Choroid plexus epithelial cell (primary cell): ENCODE data around the gene AHSG.

ENCODE experiments used
- DNase-seq: peaks from one replicate; pipeline ENCODE4 v3.0.0-alpha.2; 2010; ENCODE audit warnings: low read depth
- H3K4me3 ChIP-seq: 2 replicates; pipeline ENCODE4 v1.5.1; 2011; ENCODE audit warnings: low read depth, mild to moderate bottlenecking, control low read depth, low read length, moderate library complexity
- TF ChIP-seq, protein P1 (sequence below): conservative IDR thresholded peaks from 2 replicates; pipeline ENCODE4 v1.5.1; 2011; ENCODE audit warnings: low read depth, mild to moderate bottlenecking, control low read depth, inconsistent platforms, low read length, moderate library complexity

AHSG gene

DNA sequence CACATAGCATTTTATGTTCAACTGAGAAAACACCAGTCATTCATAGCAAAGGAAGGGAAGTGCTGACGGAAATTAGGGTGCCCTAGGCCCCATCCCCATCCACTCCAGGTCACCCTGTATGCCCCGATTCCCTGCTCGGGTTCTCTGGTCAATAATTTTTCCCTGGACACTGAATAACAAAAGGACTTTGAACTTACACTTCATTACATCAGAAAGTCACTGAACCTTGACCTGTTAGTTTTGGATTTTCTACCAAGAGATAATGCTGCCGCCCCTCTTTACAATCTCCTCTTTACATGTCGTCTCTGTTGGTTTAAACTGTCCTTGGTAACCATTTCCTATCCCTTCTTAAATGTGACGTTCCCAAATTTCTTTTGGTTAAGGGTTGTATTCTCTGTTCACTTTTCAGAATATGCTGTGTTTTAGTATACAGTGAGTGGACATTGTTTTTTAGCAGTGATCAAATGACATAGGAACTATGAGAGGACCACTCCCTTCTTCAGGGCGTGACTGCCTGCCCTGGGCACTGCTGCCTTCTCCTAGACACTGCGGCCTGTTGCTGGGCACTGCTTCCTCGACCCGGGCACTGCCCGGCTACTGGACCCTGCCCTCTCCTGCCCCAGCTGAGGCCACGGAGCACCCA is 13.6 kb upstream of the AHSG start:
- no peak overlapping the region for H3K4me3 ChIP-seq
- DNase-seq, result no peak
- TF ChIP-seq, protein P1, sequence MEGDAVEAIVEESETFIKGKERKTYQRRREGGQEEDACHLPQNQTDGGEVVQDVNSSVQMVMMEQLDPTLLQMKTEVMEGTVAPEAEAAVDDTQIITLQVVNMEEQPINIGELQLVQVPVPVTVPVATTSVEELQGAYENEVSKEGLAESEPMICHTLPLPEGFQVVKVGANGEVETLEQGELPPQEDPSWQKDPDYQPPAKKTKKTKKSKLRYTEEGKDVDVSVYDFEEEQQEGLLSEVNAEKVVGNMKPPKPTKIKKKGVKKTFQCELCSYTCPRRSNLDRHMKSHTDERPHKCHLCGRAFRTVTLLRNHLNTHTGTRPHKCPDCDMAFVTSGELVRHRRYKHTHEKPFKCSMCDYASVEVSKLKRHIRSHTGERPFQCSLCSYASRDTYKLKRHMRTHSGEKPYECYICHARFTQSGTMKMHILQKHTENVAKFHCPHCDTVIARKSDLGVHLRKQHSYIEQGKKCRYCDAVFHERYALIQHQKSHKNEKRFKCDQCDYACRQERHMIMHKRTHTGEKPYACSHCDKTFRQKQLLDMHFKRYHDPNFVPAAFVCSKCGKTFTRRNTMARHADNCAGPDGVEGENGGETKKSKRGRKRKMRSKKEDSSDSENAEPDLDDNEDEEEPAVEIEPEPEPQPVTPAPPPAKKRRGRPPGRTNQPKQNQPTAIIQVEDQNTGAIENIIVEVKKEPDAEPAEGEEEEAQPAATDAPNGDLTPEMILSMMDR, result no peak

DNA sequence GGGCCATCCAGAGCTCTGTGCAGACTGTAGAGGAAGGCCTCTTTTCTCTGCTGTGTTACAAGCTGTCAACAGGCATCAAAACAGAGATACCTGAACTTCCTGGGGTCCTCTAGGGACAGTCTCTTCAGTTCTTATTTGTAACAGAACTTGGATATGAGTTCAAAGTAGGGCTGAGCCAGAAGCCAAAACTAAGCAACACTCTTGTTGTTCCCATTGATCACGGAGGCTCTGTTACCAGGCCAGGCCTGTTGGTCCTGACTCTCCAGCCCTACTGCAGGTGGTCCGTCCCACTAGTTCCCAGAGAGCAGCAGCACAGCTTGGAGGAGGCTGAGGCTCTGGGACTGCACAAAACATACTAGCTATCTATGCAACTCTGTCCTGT is 13.1 kb upstream of the AHSG start:
- DNase-seq, result no peak
- TF ChIP-seq, protein P1, result no peak
- H3K4me3 ChIP-seq, result no peak overlapping the region

DNA sequence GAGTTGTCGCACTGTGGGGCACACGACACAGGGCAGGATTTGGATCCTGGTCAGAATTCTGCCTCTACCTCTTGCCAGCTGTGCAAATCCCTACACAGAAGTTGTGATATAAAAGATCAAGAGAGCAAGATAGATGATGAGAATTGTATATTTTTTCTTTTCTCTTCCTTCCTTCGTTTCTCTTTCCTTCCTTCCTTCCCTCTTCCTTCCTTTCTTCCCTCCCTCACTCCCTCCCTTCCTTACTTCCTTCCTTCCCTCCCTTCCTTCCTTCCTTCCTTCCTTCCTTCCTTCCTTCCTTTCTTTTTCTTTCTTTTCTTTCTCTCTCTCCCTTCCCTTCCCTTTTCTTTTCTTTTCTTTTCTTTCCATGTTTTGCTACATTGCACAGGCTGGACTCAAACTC is 12.0 kb upstream of the AHSG start:
- DNase-seq, result no peak
- H3K4me3 ChIP-seq, result no peak overlapping the region
- TF ChIP-seq, protein P1, result no peak

DNA sequence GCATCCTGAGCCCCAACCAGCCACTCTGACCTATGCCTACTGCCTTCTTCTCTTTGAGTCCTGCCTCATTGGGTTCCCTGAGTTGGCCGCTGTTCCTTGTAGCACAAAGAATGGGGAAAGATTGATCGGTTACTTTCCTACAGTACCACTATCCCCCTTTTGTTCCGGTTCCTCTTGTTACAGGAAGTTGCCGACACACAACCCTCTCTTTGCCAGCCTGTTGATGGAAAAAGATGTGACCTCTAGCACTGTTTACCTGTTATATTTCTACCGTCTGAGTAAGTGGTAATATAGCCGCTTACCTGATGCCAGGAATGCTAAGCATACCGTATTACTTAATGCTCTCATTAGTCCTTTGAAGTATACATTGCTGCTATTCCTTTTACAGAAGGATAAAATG is 9.7 kb upstream of the AHSG start:
- TF ChIP-seq, protein P1, result no peak
- H3K4me3 ChIP-seq, result no peak overlapping the region
- no peak for DNase-seq

DNA sequence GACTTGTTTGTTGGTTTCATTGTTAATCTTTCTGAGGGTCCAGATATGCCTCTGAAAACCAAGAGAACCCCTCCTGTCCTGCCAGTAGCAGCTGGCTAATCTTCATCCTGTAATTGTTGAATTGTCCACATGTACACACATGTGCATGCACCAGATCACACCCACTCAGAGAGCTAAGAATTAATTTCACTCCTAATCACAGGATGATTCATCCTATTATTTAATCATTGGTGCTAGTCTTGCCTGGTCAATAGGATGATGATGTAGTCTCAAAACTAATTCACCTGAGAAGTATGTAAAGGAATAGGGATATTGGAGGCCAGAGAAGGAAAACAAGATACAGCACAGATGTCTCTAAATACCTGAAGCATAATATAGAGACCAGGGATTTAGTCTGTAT is 7.8 kb upstream of the AHSG start:
- no peak overlapping the region for H3K4me3 ChIP-seq
- no peak for DNase-seq
- TF ChIP-seq, protein P1, result no peak

DNA sequence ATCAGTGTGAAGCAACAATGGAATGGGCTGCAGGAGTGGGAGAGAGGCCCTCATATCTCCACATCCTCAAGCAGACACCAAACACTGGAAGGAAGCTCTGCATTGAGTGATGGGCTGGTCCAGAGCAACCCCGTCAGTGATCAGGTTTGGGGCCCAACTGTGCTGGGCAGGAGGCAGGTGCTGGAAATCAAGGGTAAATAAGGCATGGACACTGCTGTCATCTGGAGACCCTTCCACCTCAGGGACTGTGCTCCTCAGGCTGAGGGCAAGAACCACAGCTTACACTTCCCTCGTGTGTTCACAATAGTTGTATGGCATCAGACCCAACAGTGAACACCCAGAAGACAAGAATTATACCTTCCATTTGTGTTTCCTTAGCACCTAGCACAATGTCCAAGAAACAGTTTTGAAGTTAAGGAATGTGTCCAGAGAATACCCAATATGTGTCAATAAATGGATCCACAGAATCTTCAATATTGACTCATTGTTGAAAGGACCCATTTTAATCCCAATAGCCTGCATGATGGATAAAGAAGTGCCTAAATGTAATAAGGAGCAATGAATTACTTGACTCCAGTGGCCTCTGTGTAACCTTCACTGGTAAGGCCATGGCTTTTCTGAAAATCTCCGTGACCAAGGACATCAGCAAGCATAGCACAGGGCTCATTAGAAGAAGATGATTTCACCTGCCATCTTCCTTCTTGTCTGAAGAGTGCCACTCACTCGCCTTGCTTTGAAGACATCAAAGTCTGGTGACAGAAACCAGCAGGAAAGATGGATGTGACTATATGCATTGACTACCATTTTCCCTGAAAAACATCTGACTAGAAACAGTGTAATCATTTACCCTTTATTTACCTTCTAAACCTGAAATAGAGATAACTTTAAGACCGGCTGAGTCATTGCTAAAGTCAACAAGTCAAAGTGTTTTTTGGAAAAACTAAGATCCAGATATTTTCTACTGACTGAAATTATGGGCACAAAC is 7.0 kb upstream of the AHSG start:
- DNase-seq, result no peak
- H3K4me3 ChIP-seq, result no peak overlapping the region
- TF ChIP-seq, protein P1, result no peak
